Fibroblast of lung (primary cell): ENCODE results near the gene HDDC2.

Experiments
- CTCF ChIP-seq, 2 donors: IDR thresholded peaks in 1 of 2; conservative IDR thresholded peaks in 1 of 2; 1 replicate in 1 of 2; 2 replicates in 1 of 2; pipeline ENCODE4 v1.5.1; 2011 to 2012; ENCODE audit warnings: low read length in 2 of 2, control low read depth in 1 of 2, inconsistent platforms in 1 of 2, low read depth in 1 of 2, mild to moderate bottlenecking in 1 of 2
- EZH2 ChIP-seq: IDR thresholded peaks from 2 replicates; pipeline ENCODE4 v1.5.1; 2012; ENCODE audit warnings: low read length, control low read depth, mild to moderate bottlenecking; ENCODE audit errors: missing control alignments

DNA sequence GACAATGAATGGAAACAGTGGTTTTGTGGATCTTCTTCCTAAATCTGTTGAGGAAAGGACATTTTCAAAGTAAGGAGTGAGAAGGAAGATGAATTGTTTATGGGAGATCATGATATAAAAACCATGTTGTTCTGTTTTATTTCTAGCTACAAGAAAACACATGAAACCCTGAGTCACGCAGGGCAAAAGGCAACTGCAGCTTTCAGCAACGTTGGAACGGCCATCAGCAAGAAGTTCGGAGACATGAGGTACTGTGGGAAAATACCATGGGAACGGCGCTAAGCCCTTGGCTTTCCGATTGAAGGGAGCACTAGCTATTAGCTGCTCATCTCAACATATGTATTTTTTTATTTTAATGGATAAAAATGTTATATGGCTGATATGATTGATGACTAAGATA, 53.6 kb downstream of the HDDC2 start:
- no peak for TF ChIP-seq CTCF (conservative IDR thresholded peaks at IDR 0.05 in 1 of 2, IDR thresholded peaks at IDR 0.05 in 1 of 2; ENCODE audit: low read depth in 1 of 2, low read length in 2 of 2)
- TF ChIP-seq EZH2 = no peak
